HTR-8/SVneo (cell line): Measurements from ENCODE around the gene GAD1.

ENCODE experiments used
- DNase-seq: peaks from one replicate; pipeline ENCODE4 v3.0.0; 2011; ENCODE audit warnings: low spot score, mixed read lengths; ENCODE audit not compliant: insufficient read length
- FAIRE-seq: peaks from 2 replicates; lab custom pipeline; 2011; peaks lifted over from hg19 to GRCh38; lab: Jason Lieb, UNC

Gene GAD1

DNA sequence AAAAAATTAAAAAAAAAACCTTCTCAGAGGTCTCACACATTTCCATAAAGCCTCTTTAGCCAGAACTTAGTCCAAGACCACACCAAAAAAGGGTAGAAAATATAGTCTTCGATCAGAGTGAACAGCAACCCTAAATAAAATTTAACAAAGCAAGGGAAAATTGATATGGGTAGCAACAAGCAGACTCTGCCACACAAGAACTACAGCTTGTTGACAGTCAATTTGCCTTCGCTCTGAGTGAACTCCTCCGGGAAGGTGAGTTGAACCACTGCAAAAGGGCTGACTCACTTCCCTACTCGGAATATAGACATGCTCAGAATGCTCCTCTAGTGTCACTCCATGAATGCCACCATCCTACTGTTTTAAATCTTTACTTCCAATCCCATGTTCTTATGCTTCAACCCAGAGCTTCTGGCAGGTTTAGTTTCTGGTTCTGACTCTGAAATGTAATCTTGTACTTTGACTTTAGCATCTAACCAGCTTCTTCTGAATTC is 24.1 kb downstream of the GAD1 start:
- DNase-seq (no peak), FAIRE-seq (no peak)

DNA sequence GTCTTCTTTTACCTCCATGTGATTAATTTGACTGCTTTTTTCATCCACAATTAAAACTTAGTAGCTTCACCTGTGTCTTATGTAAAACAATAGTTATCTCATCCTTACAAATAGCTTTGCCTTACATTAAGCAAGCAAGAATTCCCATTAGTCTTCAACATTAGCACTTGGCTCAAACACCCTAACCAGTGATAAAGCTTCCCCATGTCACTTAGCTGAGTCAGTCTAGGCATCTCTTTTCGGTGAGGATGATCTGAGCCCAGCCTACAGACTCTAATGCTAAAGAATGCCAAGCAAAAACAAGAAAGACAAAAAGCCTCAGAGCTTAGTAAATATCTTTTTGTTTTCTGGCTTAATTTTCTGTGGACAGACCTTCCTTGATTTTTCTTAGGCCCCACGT is 26.1 kb downstream of the GAD1 start:
- DNase-seq, result no peak
- no peak for FAIRE-seq

DNA sequence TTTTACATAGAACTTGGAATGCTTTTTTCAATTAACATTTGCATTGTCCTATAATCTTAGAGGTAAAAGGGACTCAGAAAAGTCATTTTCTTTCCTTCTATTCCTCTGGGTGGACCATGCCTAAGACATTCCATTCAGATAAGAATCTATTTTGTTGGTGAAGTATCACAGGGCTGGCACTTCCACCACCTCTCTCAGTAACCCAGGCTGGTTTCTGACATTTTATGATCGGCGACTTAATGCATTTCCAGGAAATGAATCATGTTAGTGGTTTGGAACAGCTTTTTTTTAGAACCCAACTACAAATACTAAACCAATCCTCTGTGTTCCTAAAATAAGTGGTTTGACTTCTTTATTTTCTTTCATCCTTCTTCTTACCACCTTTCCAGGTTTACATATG is 27.0 kb downstream of the GAD1 start:
- DNase-seq (peak; percentile 40), FAIRE-seq (no peak)

DNA sequence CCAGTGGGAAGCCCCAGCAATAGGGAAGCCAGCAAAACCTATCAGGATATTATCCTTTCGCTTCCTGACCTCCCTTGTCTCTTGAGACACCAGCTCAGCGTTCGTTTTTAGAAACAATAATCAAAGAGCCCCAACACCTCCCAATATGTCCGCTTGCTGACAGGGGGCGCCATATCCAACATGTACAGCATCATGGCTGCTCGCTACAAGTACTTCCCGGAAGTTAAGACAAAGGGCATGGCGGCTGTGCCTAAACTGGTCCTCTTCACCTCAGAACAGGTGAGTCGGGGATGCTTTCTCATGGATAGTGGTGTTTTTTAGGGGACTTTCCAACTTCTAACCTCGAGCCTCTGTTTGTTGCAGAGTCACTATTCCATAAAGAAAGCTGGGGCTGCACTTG is 28.7 kb downstream of the GAD1 start:
- FAIRE-seq, result no peak
- DNase-seq, result no peak

DNA sequence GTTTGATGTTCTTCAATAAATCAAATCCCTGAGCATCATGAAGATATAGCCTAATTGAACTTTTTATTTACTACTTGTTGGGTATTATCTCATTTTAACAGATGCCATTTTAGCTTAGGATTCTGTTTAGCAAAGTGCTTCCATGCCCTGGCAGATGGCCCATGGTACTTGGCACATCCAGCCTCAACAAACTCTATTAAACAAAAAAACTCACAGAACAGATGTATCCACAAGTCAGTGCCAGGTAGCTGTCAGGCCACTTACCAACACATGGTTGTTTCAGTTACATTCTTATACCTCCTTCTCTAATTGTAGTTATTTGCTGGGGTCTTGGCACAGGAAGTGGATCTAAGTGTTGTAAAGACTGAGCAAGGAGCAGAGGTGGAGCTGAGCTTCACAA is 29.6 kb downstream of the GAD1 start:
- no peak for DNase-seq
- FAIRE-seq, result no peak

DNA sequence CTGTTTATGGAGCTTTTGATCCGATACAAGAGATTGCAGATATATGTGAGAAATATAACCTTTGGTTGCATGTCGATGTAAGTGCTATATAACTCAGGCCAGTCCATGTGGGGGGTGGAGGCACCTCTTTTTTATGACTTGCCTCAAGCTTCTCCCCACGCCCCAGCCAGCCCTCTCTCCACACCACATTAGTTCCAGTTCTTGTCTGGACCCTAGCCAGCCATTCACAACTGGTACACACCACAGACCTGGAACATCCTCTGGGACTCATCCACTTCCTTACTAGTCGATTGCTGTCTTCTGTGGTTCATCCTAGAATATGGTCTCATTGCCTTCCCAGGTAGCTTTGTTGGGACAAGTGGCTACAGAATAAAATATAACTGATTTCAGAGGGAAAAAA is 31.0 kb downstream of the GAD1 start:
- no peak for DNase-seq
- FAIRE-seq, result no peak

DNA sequence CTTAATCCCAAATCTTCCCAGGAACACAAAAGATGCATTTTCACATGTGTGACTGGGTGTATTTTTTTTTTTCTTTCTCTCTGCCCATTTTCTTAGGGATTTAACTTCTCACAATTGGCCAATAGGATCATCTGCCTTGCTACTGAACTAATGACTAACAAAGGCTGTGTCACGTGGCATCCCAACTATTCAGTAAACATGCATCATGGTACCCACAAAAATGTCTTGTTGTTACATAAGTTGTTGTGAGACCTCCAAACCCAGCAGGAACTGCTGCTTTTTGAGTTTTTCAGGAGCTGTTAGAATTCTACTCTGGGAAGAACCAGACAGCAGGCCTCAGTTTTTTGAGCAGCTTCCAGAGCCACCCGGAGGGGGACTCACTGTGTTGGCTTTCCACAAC is 31.9 kb downstream of the GAD1 start:
- peak; percentile 35 for DNase-seq

DNA sequence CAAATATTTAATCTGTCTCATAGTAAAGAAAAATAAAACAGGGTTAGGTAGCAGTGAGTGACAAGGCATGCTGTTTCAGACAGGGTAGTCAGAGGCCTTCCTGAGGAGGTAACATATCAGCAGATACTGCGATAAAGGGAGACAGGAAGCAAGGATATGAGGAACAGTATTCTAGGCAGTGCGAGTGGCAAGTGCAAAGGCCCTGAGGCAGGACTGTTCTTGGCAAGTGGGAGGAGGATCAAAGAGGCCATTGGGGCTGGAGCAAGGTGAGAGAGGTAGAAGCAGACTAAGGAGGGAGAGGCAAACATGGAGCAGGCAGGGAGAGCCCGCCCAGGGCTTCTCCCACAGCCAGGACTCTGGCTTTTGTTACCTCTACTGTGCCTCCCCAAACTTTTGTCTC is 33.6 kb downstream of the GAD1 start:
- DNase-seq, result no peak
- FAIRE-seq, result no peak

More for the DNA sequence above, 31.9 kb downstream of the GAD1 start:
- FAIRE-seq, result no peak

DNA sequence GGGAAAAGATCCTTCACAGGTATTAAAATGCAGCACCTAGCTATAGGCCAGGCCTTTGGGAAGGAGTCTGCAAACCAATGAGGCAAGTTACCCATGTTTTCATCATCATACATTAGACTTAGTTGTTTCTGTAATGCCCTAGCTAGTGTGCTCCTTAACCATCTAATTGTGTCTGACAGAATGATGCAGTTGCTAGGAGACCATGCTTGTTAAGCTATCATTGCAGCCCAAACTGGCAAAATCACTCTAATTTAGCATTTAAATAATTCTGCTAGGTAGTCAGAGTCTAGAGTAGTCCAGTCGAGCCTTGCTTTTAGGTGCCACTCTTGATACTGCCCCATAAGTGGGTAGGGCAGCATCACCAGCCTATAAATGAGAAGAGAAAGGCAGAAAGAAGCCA is 34.9 kb downstream of the GAD1 start:
- FAIRE-seq, result no peak
- no peak for DNase-seq

DNA sequence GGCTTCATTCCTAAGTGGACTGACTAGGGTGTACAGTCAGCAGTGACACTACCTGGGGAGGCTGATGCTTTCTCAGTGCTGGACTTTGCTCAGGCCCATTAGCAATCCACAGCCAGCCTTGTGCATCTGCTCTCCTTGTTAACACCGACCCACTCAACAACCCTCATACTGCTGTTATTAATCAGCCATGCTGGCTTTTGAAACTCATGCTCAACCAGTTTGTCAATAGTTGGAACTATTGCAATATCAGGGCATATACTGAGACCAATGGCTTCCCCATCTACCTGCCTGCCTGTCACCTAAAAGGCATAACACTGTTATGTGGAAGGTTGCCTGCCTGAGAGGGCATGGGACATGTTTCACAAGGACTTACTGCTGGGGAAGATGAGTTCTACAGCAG is 39.4 kb downstream of the GAD1 start:
- FAIRE-seq, result no peak
- no peak for DNase-seq

DNA sequence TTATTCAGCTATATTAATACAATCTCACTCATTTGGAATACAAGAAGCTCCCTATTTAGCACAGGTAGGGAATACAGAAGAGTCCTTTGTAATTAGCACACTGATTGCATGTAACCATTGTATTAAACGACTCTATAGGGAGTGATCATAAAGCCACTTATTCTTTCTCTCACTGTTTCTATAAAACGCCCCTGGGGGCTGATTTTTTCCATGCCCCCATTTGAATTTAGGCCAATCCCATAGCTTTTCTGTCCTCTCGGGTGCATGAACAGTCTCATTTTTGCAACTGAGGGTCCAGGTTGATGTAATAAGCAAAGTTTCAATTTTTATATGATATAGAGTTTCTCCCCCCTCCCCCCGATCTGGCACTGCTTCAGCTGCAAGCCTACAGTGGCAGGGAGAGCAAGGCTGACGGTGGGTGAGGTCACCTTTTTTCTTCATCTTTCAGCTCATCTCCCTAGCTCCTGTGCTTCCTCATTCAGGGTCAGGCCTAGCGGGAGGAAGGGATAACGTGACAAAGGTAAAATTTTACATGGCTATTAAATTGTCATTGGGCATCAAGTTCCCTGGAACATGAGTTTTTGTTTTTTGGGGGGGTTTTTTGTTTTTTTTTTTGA is 45.7 kb downstream of the GAD1 start:
- FAIRE-seq, result no peak
- DNase-seq, result no peak

DNA sequence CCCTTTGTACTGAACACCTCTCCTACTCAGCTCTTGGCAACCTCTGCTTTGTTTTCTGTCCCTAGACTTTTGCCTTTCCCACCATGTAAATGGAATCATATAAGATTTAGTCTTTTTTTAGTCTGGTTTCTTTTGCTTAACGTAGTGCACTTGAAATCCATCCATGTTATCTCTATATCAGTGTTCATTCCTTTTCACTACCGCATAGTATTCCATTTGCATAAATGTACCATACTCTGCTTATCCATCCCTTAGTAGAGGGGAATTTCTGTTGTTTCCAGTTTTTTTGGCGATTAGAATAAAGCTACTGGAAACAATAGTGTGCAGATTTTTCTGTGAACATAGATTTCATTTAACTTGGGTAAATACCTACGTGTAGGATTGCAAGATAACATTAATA is 46.4 kb downstream of the GAD1 start:
- no peak for FAIRE-seq
- DNase-seq, result no peak

DNA sequence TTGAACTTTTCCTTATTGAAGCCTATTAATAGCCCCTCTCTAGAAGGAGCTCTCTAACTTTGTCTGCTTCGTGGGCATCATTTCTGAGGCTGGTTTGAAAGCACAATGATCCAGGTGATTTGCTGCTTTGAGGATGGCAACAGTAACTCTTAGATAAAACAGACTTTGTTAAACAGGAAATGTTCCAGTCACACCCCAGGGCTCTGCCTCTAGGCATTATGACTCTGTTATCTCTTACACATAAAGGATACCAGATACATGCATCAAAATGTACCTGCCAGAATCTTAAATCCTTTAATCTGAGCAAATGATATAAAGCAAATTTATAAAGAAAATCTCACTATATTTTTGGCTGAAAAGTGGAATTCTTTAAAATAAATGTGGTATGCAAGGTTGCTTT is 52.3 kb downstream of the GAD1 start:
- no peak for DNase-seq
- no peak for FAIRE-seq

DNA sequence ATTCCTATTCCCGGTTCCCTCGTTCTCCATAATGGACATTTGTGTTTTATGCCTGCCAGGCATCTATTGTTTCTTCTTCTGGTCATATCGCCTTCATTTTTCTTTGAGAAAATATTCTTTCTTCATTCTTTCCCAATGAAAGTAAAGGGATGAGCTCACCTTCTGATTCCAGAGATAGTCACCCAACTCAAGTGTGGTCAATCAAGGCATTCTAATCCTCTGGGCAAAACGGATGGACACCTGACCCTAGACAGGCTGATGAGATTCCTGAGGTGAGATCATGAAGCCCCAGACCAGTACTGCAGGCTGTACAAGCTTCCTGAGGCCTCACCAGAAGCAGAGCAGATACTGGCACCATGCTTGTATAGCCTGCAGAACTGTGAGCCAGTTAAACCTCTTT is 52.8 kb downstream of the GAD1 start:
- no peak for FAIRE-seq
- DNase-seq, result no peak

DNA sequence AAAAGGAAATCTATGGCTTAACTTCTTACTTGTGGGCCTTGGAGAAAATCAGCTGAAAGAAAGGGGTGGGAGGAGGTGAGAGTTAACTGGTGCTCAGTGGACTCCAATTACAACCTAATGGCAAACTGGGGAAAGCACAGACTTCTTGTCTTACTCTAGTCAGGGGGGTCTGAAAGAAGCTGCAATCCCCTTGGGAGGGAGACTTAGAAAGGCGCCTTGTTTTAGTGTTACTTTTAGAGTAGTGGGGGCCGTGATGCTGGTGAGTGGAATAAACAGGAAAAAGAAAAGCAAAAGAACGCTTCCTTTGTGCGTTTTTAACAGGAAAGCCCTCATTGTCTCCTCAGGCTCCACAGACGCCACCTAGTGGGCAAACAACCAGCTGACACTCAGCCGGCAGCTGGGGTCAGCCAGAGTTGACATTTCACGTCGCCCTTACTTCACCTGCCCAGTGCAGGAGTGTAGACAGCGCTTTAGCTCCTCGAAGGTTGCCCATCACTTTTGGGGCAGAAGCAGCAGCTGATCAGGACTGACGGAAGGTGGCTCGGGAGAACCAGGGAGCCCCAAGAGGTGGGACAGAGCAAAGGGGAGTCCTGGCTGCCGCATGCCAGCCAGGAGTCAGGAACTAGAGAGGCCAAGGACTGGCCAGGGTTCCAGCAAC is 56.5 kb downstream of the GAD1 start:
- DNase-seq (peak; percentile 81), FAIRE-seq (peak; percentile 77)

DNA sequence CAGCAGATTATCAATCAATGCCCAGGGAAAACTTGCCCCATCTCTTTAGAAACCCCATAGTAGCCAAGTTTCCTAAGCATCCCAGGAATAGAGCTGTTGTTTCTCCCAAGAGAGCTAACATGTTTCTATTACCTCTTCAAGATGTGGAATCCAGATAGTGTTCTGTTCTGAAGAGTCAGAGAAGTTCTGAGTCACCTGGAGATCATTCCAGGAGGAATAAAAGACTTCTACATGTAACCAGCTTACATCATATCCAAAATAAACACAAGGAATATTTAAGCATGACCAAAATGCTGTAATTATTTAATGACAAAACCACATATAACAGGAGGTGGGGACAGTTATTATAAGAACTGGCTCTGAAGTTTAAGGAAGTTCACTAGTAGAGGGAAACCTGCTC is 61.4 kb downstream of the GAD1 start:
- no peak for DNase-seq
- no peak for FAIRE-seq

DNA sequence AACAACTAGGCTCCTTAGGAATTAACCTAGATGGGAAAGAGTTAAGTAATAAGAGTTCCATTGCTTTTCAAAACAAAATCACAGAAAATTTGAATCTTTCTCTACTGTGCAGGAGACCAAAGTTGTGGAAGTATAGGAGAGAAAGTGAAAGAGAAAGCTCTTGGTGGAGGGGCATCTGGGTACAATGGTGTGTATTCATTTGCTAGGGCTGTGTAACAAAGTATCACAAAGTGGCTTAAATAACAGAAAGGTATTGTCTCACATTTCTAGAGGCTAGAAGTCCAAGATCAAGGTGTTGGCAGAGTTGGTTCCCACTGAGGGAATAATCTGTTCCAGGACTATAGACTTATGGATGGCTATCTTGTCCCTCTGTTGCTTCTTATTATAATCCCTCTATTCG is 61.8 kb downstream of the GAD1 start:
- no peak for FAIRE-seq
- no peak for DNase-seq

DNA sequence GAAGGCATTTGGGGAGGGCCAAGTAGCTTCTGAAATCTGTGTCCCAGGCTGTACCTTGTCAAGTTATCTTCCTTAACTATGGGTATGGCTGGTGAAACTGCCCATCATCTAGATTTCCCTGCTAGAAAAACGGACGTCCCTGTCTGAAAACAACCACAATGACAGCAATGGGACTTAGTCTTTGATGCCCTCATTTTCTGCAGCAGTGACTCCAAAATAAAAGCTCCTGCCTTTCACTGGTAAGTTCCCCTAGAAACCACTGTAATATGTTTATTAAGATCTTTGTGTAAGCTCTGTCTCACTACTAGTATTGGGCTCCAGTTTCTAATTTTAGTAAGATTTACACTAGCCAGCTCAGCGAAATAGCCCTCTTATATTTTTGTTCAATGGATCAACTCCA is 65.2 kb downstream of the GAD1 start:
- DNase-seq (no peak), FAIRE-seq (no peak)

DNA sequence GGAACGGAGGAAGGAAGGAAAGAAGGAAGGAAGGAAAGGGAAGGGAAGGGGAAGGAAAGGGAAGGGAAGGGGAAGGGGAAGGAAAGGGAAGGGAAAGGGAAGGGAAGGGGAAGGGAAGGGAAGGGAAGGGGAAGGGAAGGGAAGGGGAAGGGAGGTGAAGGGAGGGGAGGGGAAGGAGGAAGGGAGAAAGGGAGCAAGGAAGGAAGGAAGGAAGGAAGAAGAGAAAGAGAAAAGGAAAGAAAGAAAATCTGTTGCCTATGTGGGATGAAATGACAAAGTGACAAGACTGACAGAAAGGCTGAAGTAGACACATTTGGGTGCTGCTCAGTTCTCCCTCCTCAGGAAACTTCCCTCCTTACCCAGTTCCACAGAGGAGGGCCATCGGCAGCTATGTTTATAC is 66.1 kb downstream of the GAD1 start:
- FAIRE-seq (no peak), DNase-seq (no peak)

DNA sequence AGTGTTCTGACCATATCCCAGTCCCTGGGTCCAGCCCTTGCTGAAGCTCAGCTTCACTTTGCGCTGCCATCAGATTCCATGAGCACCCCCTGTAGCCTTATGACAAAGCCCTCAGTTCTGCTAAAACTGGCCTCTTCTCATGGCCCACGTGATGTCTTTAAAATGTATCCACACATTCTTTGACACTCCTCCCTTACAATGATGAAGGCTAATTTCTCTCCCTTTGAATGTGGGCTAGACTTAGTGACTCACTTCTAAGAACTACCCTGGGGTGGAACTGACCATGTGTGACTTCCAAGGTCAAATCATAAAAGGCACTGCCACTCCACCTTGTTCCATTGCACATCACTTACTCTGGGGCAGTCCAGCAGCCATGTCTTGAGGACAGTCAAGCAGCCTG is 67.0 kb downstream of the GAD1 start:
- FAIRE-seq (no peak), DNase-seq (no peak)

DNA sequence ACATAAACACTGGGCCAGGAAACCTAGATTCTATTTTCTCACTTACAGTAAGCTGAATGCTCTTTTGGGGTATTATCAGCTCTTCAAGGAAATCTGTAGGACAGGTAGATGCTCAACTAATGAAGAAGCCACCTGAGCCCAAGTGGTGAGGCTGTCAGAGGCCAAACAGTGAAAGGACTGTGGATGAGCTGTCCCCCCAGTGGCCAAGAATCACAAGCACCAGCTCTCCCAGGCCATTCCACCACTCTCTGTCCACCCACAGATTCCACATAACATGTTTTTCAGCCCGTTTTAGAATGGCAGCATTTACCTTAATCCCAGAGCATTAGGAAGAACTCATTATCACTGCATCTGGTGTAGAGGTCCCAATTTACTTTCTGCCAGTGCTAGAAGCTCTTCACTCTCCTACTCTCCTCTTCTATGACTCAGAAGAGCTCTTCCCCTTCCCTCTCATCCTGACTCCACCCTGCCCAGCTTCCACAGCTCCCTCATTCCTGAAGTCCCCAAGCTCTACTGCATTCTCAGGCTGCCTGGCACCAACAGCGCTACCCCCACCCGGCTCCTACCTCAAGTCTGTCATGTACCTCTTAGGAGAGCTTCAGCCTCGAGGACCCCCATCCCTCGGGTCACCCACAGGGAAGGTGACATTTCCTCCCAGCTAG is 68.6 kb downstream of the GAD1 start:
- no peak for FAIRE-seq

DNA sequence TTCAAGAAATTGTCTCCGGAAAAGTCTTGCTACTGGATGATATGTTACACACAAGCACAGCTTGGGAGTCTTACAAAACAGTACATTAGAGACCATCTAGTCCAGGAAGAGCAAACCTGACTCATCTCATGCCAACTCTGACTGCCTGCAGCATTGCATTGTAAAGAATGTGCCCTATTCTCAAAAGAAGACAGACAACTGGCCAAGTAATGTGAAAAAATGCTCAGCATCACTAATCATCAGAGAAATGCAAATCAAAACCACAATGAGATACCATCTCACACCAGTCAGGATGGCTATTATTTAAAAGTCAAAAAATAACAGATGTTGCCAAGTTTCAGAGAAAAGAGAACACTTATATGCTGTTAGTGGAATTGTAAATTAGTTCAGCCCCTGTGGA is 69.7 kb downstream of the GAD1 start:
- FAIRE-seq, result peak; percentile 63
- peak; percentile 49 for DNase-seq

More for the DNA sequence above, 68.6 kb downstream of the GAD1 start:
- DNase-seq, result no peak
